ENCODE measurements around the gene TTC39C.

- TF ChIP-seq CTCF (IDR thresholded peaks at IDR 0.05; ENCODE audit: low read depth, low read length): no peak
- no peak for TF ChIP-seq EZH2phosphoT487 (IDR thresholded peaks at IDR 0.05; ENCODE audit: low read depth)
Observed at GRCh38 chr18:23967321-23968089, 47.0 kb upstream of the TTC39C start.
